Panc1 (cell line): Measurements from ENCODE around the gene ADCY9. TPM values are rescaled to one million over a fixed set of nuclear protein-coding genes. Genes with fewer than 3 reads are reported as not detected.

Experiments used
- ATAC-seq: fragments of 200-7000 bp; cut with Tn5 transposase; 2 replicates; pipeline ENCODE4 v1.9.1; 2020; ENCODE audit warnings: mild to moderate bottlenecking, moderate library complexity
- BruUV-seq: library from RNA; stranded (reverse); fragments of 400-500 nt; replicated peaks from 2 replicates; lab custom pipeline; 2021; lab: Mats Ljungman, UMichigan
- CTCF ChIA-PET: fragments of 300-600 bp; sonication (Branson Sonifier 250); formaldehyde crosslinking; loops from one replicate; lab custom pipeline; 2022; ENCODE audit warnings: antibody characterized with exemption; lab: Charles Lee
- POLR2A ChIA-PET: fragments of 300-600 bp; sonication (Branson Sonifier 250); formaldehyde crosslinking; loops from one replicate; lab custom pipeline; 2022; ENCODE audit warnings: antibody characterized with exemption; lab: Charles Lee
- DNase-seq: peaks from one replicate; pipeline ENCODE4 v3.0.0-alpha.2; 2010; ENCODE audit warnings: low read depth, low spot score
- H3K27ac ChIP-seq: 2 replicates; pipeline ENCODE4 v1.5.1; 2011; ENCODE audit warnings: mild to moderate bottlenecking, low read length, inconsistent platforms
- H3K27me3 ChIP-seq: fragments of 200-500 bp; sonication (Bioruptor generic); 2 replicates; pipeline ENCODE4 v1.6.0; 2014; ENCODE audit warnings: low read length, inconsistent platforms; ENCODE audit not compliant: control insufficient read depth, insufficient read depth
- H3K36me3 ChIP-seq: fragments of 200-500 bp; sonication (Bioruptor generic); 2 replicates; pipeline ENCODE4 v1.5.1; 2014; ENCODE audit warnings: inconsistent platforms, mild to moderate bottlenecking, low read length, moderate library complexity; ENCODE audit not compliant: control insufficient read depth, insufficient read depth
- H3K4me1 ChIP-seq: 2 replicates; pipeline ENCODE4 v1.5.1; 2011; ENCODE audit warnings: inconsistent platforms, mild to moderate bottlenecking, low read length, moderate library complexity; ENCODE audit not compliant: control insufficient read depth, insufficient read depth
- H3K4me3 ChIP-seq, 2 experiments: 2 replicates each; pipeline ENCODE4 v1.5.1; 2011 to 2012; ENCODE audit warnings: low read depth in 2 of 2, low read length in 2 of 2, mild to moderate bottlenecking in 2 of 2, inconsistent platforms in 1 of 2, moderate library complexity in 1 of 2
- H3K9me3 ChIP-seq: fragments of 200-500 bp; sonication (Bioruptor generic); 2 replicates; pipeline ENCODE4 v1.5.1; 2014; ENCODE audit warnings: low read depth, mild to moderate bottlenecking, inconsistent platforms, low read length, moderate library complexity; ENCODE audit not compliant: control insufficient read depth, insufficient read depth
- CTCF ChIP-seq: fragments of 450-650 bp; IDR thresholded peaks from 2 replicates; pipeline ENCODE4 v1.5.1; 2017; ENCODE audit warnings: mild to moderate bottlenecking
- POLR2AphosphoS5 ChIP-seq: IDR thresholded peaks from 2 replicates; pipeline ENCODE4 v1.6.1; 2012; ENCODE audit warnings: mild to moderate bottlenecking, low read depth, low read length, moderate library complexity
- REST ChIP-seq, 2 experiments: IDR thresholded peaks; 2 replicates each; pipeline ENCODE4 v1.6.1; 2011 to 2012; ENCODE audit warnings: low read depth in 2 of 2, control low read depth in 1 of 2, low read length in 1 of 2, mild to moderate bottlenecking in 1 of 2, moderate library complexity in 1 of 2; ENCODE audit not compliant: insufficient read depth in 1 of 2
- SIN3A ChIP-seq: IDR thresholded peaks from 2 replicates; pipeline ENCODE4 v1.6.1; 2012; ENCODE audit warnings: low read depth, mild to moderate bottlenecking, low read length, moderate library complexity, borderline replicate concordance; ENCODE audit not compliant: insufficient read depth
- TCF7L2 ChIP-seq: IDR thresholded peaks from 2 replicates; pipeline ENCODE4 v1.6.1; 2011; ENCODE audit warnings: mild to moderate bottlenecking, low read depth, low read length, inconsistent platforms
- in situ Hi-C: cut with HindIII; loops from 2 replicates; pipeline ENCODE4 v1.10.0; 2016; ENCODE audit warnings: low sequenced_read_pairs, low pct_unique_long_range_greater_than_20kb
- intact Hi-C: fragments of 100-400 bp; cut with micrococcal nuclease; formaldehyde crosslinking; loops from one replicate; pipeline ENCODE4 v1.10.0; 2022; ENCODE audit not compliant: unreplicated experiment
- total RNA-seq: library from RNA; stranded (reverse); gene quantifications from one replicate; pipeline ENCODE4 v1.2.1, GENCODE V29; 2021; ENCODE audit not compliant: unreplicated experiment

Gene ADCY9
- total RNA-seq, 1 experiment from 2014 or later, result 29.8 TPM

- ATAC-seq, result no peak
- no peak for DNase-seq
- Histone ChIP-seq H3K9me3 (no peaks in the 10 kb centered on the region), H3K4me1 (peaks cover 22% of the 10 kb centered on the region), H3K27me3 (no peaks in the 10 kb centered on the region), H3K27ac (no peak overlapping the region), H3K4me3 (no peak overlapping the region), H3K36me3 (no peaks in the 10 kb centered on the region)
- POLR2A ChIA-PET, result interaction anchor here (0.5 kb wide), 1 partner anchor 68 kb away, joined by 12 read pairs; no protein-coding TSS in a partner anchor
- in situ Hi-C loops (no loop called here), intact Hi-C loops (no loop called here)
- TF ChIP-seq REST (IDR thresholded peaks at IDR 0.05; ENCODE audit: insufficient read depth in 1 of 2, low read depth in 2 of 2, low read length in 1 of 2) (no peak), POLR2AphosphoS5 (no peak), CTCF (no peak), TCF7L2 (no peak), SIN3A (no peak)
- CTCF ChIA-PET, result no interaction called here
- no TSS peak for BruUV-seq
These were observed 149.6 kb downstream of the ADCY9 start for GRCh38 chr16:3966681-3967080.

GRCh38 chr16:3965781-3966582, 150.3 kb downstream of the ADCY9 start:
- POLR2A ChIA-PET, result interaction anchor here (0.5 to 0.6 kb wide), 2 partner anchors 68 to 99 kb away, joined by 4 to 12 read pairs; no protein-coding TSS in a partner anchor
- DNase-seq (no peak), ATAC-seq (no peak)
- BruUV-seq, result no TSS peak
- Histone ChIP-seq H3K9me3 (no peaks in the 10 kb centered on the region), H3K4me3 (no peak overlapping the region), H3K36me3 (no peaks in the 10 kb centered on the region), H3K27me3 (no peaks in the 10 kb centered on the region), H3K4me1 (peaks cover 27% of the 10 kb centered on the region), H3K27ac (no peak overlapping the region)
- TF ChIP-seq POLR2AphosphoS5, result no peak
- in situ Hi-C loops (no loop called here), intact Hi-C loops (no loop called here)
- CTCF ChIA-PET, result no interaction called here

- no peaks in the 10 kb centered on the region for H3K36me3 ChIP-seq
- no peak overlapping the region for H3K4me3 ChIP-seq
- no peak for DNase-seq
- BruUV-seq, result no TSS peak
- ChIA-PET CTCF (no interaction called here), POLR2A (no interaction called here)
- no peak for ATAC-seq
- TF ChIP-seq TCF7L2 (no peak), REST (IDR thresholded peaks at IDR 0.05; ENCODE audit: insufficient read depth in 1 of 2, low read depth in 2 of 2, low read length in 1 of 2) (no peak), CTCF (no peak), SIN3A (no peak), POLR2AphosphoS5 (no peak)
- H3K9me3 ChIP-seq, result no peaks in the 10 kb centered on the region
- H3K27me3 ChIP-seq, result no peaks in the 10 kb centered on the region
- H3K4me1 ChIP-seq, result peaks cover 27% of the 10 kb centered on the region
- in situ Hi-C loops, result no loop called here
- intact Hi-C loops, result no loop called here
- no peak overlapping the region for H3K27ac ChIP-seq
These were observed 150.9 kb downstream of the ADCY9 start for GRCh38 chr16:3965306-3965705.
